ELF-1 (cell line): ENCODE data around the gene UFSP2.

Experiments used
- DNase-seq: peaks from one replicate; pipeline ENCODE4 v3.0.0-alpha.2; 2016; ENCODE audit warnings: low read depth, low spot score

UFSP2 gene

DNA sequence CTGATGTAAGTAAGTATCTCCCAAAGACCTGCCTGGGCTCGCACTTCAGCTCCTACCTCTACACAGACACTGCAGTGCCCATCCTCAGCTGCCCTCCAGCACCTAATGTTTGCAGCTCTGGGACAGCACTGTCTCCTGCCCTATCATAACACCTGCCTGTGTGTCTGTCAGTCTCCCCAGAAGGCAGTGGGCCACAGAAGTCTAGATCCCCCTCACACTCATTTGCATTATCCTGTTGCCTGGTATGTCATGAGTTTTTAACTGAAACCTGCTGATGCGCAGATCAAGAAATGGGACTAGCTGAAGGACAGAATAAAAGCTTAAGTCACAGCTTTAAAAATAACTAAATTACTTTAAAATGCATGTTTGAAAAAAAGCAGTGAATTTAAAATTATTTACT is 73.0 kb downstream of the UFSP2 start:
- DNase-seq = no peak

DNA sequence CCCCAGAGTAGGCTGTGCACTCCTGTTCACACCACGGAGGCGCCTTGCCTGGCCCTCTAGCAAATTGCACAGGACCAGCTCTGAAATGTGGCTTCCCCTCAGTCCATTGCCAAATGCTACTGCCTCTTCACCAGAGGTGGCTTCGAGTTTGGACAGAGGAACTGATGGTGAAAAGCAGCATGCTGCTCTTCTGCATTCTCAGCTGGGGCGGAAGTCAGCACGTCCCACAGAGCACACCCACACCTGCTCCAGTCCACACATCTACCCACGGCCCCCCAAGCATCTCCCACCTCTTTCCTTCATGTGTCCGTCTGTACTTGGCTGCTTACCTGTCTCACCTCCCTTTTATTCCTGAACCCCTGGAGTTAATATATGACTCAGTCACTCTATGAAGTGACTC is 73.6 kb downstream of the UFSP2 start:
- DNase-seq = no peak

- DNase-seq = no peak
Measured at GRCh38 chr4:185351691-185352090, 74.1 kb downstream of the UFSP2 start.
